ENCODE results near the gene ZNF664. TPM values are rescaled to one million over a fixed set of nuclear protein-coding genes. Genes with fewer than 3 reads are reported as not detected.

ZNF664 gene
- total and polyA plus RNA-seq, 9 of the 15 experiments (the other 6 are each of a cell fraction or from before 2014, with no cell fraction given): 3.3 to 101 (median 63.6) TPM

DNA sequence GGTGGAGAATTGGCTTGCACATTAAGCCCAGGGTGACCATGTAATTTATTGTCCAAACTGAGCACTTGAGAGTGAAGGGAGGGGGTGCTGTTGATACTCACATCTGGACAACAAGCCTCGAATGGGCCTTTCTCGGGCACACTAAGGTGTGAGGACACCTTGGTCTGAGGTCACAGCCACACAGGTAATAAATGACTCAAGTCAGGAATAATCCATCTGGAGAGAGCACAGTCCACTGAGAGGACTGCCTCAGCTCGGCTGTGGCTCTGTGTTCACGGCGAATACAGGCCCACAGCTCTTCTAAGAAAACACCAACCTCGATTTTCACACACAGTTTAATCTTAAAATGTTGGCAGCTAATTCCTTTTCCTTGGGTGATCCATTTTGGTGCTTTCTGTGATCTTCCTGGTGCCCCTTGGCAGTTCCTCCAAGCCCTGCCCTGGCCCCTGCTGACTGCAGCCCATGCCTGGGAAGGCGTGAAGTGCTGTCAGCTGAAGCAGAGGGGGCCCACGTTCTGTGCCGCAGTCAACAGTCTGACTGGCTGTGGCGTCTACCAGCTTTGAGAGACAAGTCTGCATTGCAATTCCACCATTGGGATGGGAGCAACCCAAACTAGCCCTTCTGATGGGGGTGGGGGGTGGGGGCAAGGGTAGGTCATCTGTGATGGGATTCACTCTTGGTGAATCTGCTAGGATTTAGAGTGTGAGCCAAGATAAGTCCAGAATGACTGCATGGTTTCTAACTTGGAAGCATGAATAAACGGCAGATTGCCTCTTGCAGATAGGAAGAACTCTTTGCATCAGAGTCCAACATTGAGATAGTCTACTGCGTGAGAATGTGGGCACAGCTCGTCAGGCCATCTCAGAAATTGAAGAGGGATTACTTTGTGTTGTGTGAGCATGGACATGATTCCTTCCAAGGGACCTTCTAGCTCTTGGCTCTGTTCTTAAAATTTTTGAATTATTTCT, 42.8 kb downstream of the ZNF664 start:
- in situ Hi-C loops (cut with MboI) (no loop called here), intact Hi-C loops (cut with micrococcal nuclease) (no loop called here)
- H4K20me1 ChIP-seq (replicated peaks; ENCODE audit: control insufficient read depth, insufficient read depth, low read length): no peaks in the 10 kb centered on the region
- CTCF ChIA-PET (ENCODE audit: low intra/inter-chr PET ratio): no interaction called here
- H3K4me2 ChIP-seq (ENCODE audit: insufficient read depth, low read length): no peak overlapping the region
- POLR2A ChIA-PET: interaction anchor here (0.5 to 1.4 kb wide), 7 partner anchors 9 to 394 kb away, joined by 3 to 5 read pairs (median 3); no protein-coding TSS in a partner anchor
- H3K9me1 ChIP-seq (ENCODE audit: control insufficient read depth, insufficient read depth, low read length): no peaks in the 10 kb centered on the region
- peaks cover 0 to 5% of the 10 kb centered on the region in 2 experiments; a peak in 2 of 5 replicates for H3K4me1 ChIP-seq (replicated peaks in 1 of 2; ENCODE audit: control insufficient read depth in 2 of 2, insufficient read depth in 2 of 2, low read length in 2 of 2)
- WGBS (ENCODE audit: insufficient coverage, low coverage, missing lambda C conversion rate): 56% methylated on average over 13 of the region's 13 CpGs
- no peak overlapping the region for H3K4me3 ChIP-seq
- FAIRE-seq: no peak
- H3K27me3 ChIP-seq (ENCODE audit: control insufficient read depth in 2 of 2, insufficient read depth in 2 of 2, low read length in 2 of 2): no peaks in the 10 kb centered on the region
- H3K9ac ChIP-seq (ENCODE audit: insufficient read depth in 1 of 2, low read depth in 2 of 2, low read length in 2 of 2): no peak overlapping the region
- BruUV-seq (replicated peaks): no TSS peak
- no peaks in the 10 kb centered on the region for H3K9me3 ChIP-seq (replicated peaks; ENCODE audit: control insufficient read depth, insufficient read depth, low read depth, low read length)
- peaks cover 27% of the 10 kb centered on the region for H3K36me3 ChIP-seq (ENCODE audit: control insufficient read depth, insufficient read depth, low read length)
- H2AFZ ChIP-seq (ENCODE audit: low read depth, low read length): no peak overlapping the region
- no peaks in the 10 kb centered on the region for H3K79me2 ChIP-seq (ENCODE audit: control insufficient read depth, insufficient read depth, low read length)
- no peak overlapping the region for H3K27ac ChIP-seq (ENCODE audit: extremely low read depth, low read depth, low read length)
- ATAC-seq: peak; percentile 57
- DNase-seq (ENCODE audit: extremely low read depth in 1 of 4, low spot score in 3 of 4): no peak
- TF ChIP-seq PRDM10 (IDR thresholded peaks at IDR 0.05; ENCODE audit: partially characterized antibody): no peak
- no peak for TF ChIP-seq BCLAF1 (IDR thresholded peaks at IDR 0.05; ENCODE audit: borderline replicate concordance in 1 of 2, control insufficient read depth in 1 of 2, low read depth in 2 of 2, low read length in 1 of 2)
- TF ChIP-seq ZNF507 (tag; conservative IDR thresholded peaks at IDR 0.05): no peak
- TF ChIP-seq CBFB (CRISPR knock-in tag; IDR thresholded peaks at IDR 0.05): no peak
- TF ChIP-seq, protein P1, sequence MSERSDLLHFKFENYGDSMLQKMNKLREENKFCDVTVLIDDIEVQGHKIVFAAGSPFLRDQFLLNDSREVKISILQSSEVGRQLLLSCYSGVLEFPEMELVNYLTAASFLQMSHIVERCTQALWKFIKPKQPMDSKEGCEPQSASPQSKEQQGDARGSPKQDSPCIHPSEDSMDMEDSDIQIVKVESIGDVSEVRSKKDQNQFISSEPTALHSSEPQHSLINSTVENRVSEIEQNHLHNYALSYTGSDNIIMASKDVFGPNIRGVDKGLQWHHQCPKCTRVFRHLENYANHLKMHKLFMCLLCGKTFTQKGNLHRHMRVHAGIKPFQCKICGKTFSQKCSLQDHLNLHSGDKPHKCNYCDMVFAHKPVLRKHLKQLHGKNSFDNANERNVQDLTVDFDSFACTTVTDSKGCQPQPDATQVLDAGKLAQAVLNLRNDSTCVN (CRISPR knock-in tag; IDR thresholded peaks at IDR 0.05): no peak
- TF ChIP-seq ZNF143 (CRISPR knock-in tag; IDR thresholded peaks at IDR 0.05): no peak
- TF ChIP-seq, protein P2, sequence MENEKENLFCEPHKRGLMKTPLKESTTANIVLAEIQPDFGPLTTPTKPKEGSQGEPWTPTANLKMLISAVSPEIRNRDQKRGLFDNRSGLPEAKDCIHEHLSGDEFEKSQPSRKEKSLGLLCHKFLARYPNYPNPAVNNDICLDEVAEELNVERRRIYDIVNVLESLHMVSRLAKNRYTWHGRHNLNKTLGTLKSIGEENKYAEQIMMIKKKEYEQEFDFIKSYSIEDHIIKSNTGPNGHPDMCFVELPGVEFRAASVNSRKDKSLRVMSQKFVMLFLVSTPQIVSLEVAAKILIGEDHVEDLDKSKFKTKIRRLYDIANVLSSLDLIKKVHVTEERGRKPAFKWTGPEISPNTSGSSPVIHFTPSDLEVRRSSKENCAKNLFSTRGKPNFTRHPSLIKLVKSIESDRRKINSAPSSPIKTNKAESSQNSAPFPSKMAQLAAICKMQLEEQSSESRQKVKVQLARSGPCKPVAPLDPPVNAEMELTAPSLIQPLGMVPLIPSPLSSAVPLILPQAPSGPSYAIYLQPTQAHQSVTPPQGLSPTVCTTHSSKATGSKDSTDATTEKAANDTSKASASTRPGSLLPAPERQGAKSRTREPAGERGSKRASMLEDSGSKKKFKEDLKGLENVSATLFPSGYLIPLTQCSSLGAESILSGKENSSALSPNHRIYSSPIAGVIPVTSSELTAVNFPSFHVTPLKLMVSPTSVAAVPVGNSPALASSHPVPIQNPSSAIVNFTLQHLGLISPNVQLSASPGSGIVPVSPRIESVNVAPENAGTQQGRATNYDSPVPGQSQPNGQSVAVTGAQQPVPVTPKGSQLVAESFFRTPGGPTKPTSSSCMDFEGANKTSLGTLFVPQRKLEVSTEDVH (IDR thresholded peaks at IDR 0.05; ENCODE audit: low read depth, partially characterized antibody): no peak
